Motor neuron (in vitro differentiated cells): ENCODE results near the gene ADAM12. TPM values are rescaled to one million over a fixed set of nuclear protein-coding genes. Genes with fewer than 3 reads are reported as not detected.
A peak's percentile ranks its signal among the peaks of the same experiment; 100 is the strongest.

Experiments
- ATAC-seq, 8 experiments: fragments of 200-7000 bp; cut with Tn5 transposase; replicated peaks in 6 of 8; 2 replicates each; pipeline ENCODE4 v1.8.0; 2021; ENCODE audit warnings: mild to moderate bottlenecking in 8 of 8, moderate library complexity in 8 of 8
- H3K27ac ChIP-seq, 2 donors: fragments of 250-450 bp; sonication (Bioruptor Pico); 2 replicates each; pipeline ENCODE4 v1.9.0; 2021; ENCODE audit warnings: antibody characterized with exemption in 2 of 2, mild to moderate bottlenecking in 2 of 2, moderate library complexity in 1 of 2
- H3K4me1 ChIP-seq, 2 donors: fragments of 250-450 bp; sonication (Bioruptor Pico); replicated peaks in 1 of 2; 2 replicates each; pipeline ENCODE4 v1.6.1; 2021; ENCODE audit warnings: antibody characterized with exemption in 2 of 2, mild to moderate bottlenecking in 2 of 2, moderate library complexity in 1 of 2
- H3K4me3 ChIP-seq, 5 donors: fragments of 250-450 bp; sonication (Bioruptor Pico); 2 replicates each; pipeline ENCODE4 v1.9.0; 2021; ENCODE audit warnings: antibody characterized with exemption in 5 of 5, mild to moderate bottlenecking in 5 of 5, moderate library complexity in 4 of 5
- WGBS, 10 experiments: fragments of 450-650 bp; shearing (Covaris generic); methylation state at CpG; one replicate each; pipeline ENCODE4 v1.0.0; 2022; 5-methylcytosine and 5-hydroxymethylcytosine counted together
- in situ Hi-C, 9 experiments: fragments of 400-800 bp; cut with MboI; loops; one replicate each; pipeline ENCODE4 v1.15.0; 2021; ENCODE audit warnings: low sequenced_read_pairs in 9 of 9, low pct_unique_long_range_greater_than_20kb in 2 of 9; ENCODE audit not compliant: unreplicated experiment in 9 of 9
- total RNA-seq, 8 experiments: library from RNA; unstranded; fragments of 300-600 nt; gene quantifications; 2 replicates each; pipeline versions ENCODE4 v1.2.3 to v1.2.4, GENCODE V29; 2022

Gene ADAM12
- total RNA-seq, 8 experiments from 2014 or later, result 0.63 to 62.9 (median 5.5) TPM

- Histone ChIP-seq H3K4me3 (no peak overlapping the region), H3K27ac (no peak overlapping the region), H3K4me1 (peaks cover 19 to 20% of the 10 kb centered on the region in 2 donors)
- 8 to 100% (median 98%) methylated on average over 1 to 2 of the region's 2 CpGs for WGBS, 10 experiments
- ATAC-seq, result no peak
- in situ Hi-C loops, result loop anchor here in 1 of 9 experiments (25.0 kb wide), 1 partner anchor 157 kb away; the partner anchor contains the start of gene ADAM12
These were observed 157.7 kb downstream of the ADAM12 start for GRCh38 chr10:126230587-126230986.

DNA sequence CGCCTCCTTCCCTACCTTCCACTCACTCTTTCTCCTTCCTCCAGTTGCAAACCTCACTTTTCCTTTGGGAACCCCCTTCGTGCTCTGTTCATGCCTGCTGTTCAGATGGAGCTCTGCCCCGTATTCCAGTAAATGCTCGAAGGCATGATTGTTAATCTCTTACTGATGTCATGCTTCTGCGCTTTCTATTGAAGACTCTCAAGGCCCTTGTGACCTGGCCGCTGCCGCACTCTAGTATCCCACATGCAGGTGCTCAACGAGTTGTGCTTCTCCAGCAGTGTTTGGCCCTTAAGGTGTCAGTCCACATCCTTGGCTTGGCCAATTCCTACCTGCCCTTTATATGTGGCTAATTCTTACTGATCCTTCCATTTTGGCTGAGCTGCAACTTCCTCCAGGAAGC is 158.6 kb downstream of the ADAM12 start:
- Histone ChIP-seq H3K4me3 (no peak overlapping the region), H3K4me1 (peaks cover 28 to 29% of the 10 kb centered on the region in 2 donors), H3K27ac (no peak overlapping the region)
- in situ Hi-C loops, result loop anchor here in 1 of 9 experiments (25.0 kb wide), 1 partner anchor 158 kb away; the partner anchor contains the start of gene ADAM12
- ATAC-seq, result peak in 2 of 8 experiments; percentile 50 to 63
- WGBS, 10 experiments, result 47 to 90% (median 75%) methylated on average over 2 to 5 of the region's 8 CpGs; no CpG with 5 or more reads in 2 of the 10 experiments

GRCh38 chr10:126227762-126228134 is 160.5 kb downstream of the ADAM12 start:
- Histone ChIP-seq H3K4me3 (no peak overlapping the region), H3K4me1 (peaks cover 27% of the 10 kb centered on the region in 2 donors), H3K27ac (peak overlapping the region in 1 of 2 donors; percentile 32)
- ATAC-seq, result peak in 7 of 8 experiments; percentile 77 to 97 (median 91)
- WGBS, 10 experiments, result 0 to 80% (median 57%) methylated on average over 1 of the region's 2 CpGs; no CpG with 5 or more reads in 5 of the 10 experiments
- in situ Hi-C loops, result loop anchor here in 1 of 9 experiments (25.0 kb wide), 1 partner anchor 160 kb away; the partner anchor contains the start of gene ADAM12

DNA sequence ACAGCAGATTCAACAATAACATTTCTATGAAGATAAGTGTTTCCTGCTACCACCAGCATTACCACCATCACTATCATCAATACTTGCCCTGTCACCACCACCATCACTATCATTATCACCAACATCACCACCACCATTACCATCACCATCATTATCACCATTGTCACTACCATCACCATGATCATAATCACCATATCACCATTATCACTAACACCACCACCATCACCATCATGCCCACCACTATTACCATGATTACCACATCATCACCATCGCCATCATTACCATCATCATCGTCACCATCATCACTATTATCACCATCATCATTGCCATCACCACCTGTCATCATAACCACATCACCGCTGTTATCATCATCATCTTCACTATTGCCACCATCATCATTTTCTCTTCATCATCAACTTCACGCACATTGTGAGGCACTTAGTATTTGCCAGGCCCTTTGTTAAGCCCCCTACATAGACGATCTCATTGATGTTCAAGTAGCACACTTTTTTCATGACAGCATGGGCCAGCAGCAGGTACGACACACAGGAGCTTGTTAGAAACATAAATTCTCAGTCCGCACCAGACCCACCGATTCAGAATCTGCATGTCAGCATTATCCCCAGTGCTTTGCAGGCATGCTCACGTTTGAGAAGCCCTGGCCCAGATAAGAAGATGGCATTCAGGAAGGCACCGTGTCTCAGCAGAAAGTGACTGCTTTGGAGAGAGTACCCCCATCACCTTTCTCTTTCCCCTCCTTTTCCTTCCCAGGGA is 161.1 kb downstream of the ADAM12 start:
- no peak overlapping the region for H3K4me3 ChIP-seq
- ATAC-seq, result peak in 2 of 8 experiments; percentile 36 to 45
- in situ Hi-C loops, result loop anchor here in 1 of 9 experiments (25.0 kb wide), 1 partner anchor 160 kb away; the partner anchor contains the start of gene ADAM12
- peaks cover 27 to 31% of the 10 kb centered on the region in 2 donors for H3K4me1 ChIP-seq
- WGBS, 10 experiments, result 71 to 98% (median 83%) methylated on average over 3 to 9 of the region's 10 CpGs
- peak overlapping the region in 1 of 2 donors; percentile 32 for H3K27ac ChIP-seq

DNA sequence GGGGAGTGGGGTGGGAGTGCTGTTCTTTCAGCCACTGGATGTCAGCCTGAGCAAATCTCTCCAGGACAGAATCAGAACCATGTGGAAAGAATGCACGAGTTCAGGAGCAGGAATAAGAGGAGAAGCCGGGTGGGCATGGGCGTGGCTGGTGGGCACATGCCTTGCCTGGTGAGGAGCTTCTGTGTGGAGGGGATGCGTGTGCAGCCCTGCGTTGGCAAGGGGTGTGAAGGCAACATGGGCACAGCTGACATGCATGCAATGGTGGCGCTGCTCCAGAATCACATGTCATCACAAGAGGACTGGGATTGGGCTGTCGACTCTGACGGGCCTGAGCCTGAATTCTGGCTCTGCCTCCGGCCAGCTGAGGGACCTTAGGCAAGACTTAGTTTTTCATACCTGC is 162.1 kb downstream of the ADAM12 start:
- Histone ChIP-seq H3K27ac (no peak overlapping the region), H3K4me3 (no peak overlapping the region), H3K4me1 (peaks cover 27 to 31% of the 10 kb centered on the region in 2 donors)
- in situ Hi-C loops, result loop anchor here in 1 of 9 experiments (25.0 kb wide), 1 partner anchor 161 kb away; the partner anchor contains the start of gene ADAM12
- no peak for ATAC-seq
- WGBS, 10 experiments, result 20 to 100% (median 82%) methylated on average over 1 to 3 of the region's 9 CpGs; no CpG with 5 or more reads in 2 of the 10 experiments

DNA sequence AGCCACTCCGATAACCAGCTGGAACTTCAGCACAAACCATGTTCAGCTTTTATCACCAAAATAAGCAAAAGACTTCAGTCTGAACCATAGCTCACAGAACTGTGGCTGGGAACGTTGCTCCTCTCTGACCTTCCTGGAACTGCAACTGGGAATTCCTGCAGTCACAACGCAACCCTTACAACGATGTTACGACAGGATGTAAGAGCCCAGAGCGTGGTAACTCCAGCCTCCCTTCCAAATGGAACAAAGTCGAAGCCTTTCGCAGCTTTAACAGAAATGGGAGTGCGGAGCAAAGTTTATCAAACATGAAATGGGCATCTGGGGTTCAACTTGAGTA is 162.6 kb downstream of the ADAM12 start:
- ATAC-seq, result no peak
- peaks cover 27 to 31% of the 10 kb centered on the region in 2 donors for H3K4me1 ChIP-seq
- H3K4me3 ChIP-seq, result no peak overlapping the region
- no peak overlapping the region for H3K27ac ChIP-seq
- in situ Hi-C loops, result loop anchor here in 1 of 9 experiments (25.0 kb wide), 1 partner anchor 162 kb away; the partner anchor contains the start of gene ADAM12
- WGBS, 10 experiments, result 60 to 100% (median 92%) methylated on average over 2 to 9 of the region's 9 CpGs; no CpG with 5 or more reads in 3 of the 10 experiments

DNA sequence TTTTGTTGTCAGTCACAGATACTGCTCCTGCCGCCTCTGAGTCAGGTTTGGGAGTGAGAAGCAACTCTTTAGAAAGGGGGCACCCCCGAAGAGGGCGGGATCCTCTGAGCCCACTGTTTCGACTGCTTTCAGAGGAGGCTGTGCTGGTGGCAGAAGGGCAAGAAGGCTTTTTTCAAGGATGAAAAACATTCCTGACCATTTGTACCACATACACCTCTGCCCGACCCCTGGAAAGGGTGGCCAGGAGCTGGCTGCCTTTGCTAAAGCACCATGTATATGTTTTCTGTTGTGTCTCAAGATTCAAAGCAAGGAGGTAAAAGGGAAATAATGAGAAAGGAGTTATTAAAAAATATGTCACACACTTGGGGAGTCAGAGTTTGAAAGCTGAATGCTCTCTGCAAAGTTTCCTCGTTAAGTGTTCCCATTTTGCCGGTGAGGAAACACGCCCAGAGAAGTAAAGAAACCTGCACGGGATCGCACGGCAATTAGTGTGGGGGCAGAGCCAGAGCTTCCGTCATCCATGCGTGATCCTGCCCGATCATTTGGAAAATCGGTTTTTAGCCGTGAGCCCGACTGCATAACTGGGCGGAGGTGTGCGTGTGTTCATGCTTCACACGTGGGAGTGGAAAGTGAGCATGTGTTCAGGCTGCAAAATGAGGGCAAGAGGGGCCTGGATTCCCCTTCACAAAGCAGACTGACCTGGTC is 163.2 kb downstream of the ADAM12 start:
- 70 to 100% (median 89%) methylated on average over 2 to 11 of the region's 20 CpGs; no CpG with 5 or more reads in 1 of the 10 experiments for WGBS, 10 experiments
- in situ Hi-C loops, result loop anchor here in 1 of 9 experiments (25.0 kb wide), 1 partner anchor 162 kb away; the partner anchor contains the start of gene ADAM12
- Histone ChIP-seq H3K4me3 (no peak overlapping the region), H3K4me1 (peaks cover 28 to 31% of the 10 kb centered on the region in 2 donors), H3K27ac (no peak overlapping the region)
- no peak for ATAC-seq

DNA sequence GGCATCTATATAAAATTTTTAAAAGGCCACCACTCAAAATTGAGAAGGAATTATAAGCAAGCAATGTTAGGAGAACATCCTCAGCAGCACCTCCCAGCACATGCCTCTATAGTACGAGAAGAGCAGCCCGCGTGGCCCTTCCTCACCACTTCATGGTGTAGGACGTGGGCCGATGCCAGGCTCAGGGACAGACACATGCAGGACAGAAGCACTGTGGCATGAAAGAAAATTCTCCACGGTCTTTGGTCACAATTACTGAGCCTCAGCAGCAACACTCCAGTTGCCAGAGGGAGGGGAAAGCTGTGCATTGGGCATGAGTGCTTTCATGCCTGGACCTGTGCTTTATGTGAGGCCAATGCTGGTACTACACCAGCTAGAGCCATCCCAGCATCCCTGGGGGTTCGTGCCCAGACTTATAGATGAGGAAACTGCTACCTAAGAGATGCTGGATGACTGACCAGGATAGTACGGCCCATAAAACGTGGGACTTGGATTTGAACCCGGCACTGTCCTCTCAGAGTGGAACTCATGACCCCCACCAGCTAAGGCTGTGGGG is 164.7 kb downstream of the ADAM12 start:
- in situ Hi-C loops, result no loop called here
- H3K4me3 ChIP-seq, result no peak overlapping the region
- H3K27ac ChIP-seq, result no peak overlapping the region
- H3K4me1 ChIP-seq, result peaks cover 34 to 36% of the 10 kb centered on the region in 2 donors
- ATAC-seq, result no peak
- 57 to 96% (median 86%) methylated on average over 4 to 10 of the region's 10 CpGs; no CpG with 5 or more reads in 6 of the 10 experiments for WGBS, 10 experiments

DNA sequence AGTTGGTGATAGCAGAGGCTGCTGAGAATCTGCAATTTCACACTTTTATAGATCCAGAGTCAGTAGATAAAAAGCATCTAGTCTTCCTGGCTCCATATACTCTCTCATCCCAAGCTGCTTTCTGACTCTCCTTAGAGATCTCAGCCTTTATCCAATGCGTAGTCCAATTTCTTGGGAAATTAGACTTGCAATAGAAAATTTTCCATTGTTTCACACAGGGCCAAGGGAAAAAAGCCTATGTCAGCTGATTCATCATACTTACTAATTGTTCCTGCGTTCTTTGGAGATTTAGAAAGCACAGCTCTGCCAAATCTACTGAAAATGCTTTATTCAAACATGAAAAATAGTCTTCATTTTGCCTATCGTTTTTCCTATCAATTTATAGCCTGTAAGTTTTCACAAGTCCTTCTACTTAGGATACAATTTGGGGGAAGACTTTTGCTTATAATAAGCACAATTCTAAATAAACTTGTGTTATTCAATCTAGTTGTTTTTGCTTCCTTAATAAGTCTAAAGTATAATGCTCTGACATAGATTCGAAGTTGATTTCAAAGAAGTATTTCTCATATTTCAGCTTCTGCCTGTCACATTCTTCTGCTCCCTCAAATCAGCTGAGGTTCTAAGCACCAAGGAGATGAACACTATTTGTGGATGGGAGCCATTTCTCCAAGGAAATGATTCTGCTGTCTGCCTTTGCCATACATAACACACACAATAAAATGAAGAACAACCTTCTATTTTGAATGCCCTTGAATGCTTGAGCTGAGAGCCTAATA is 165.4 kb downstream of the ADAM12 start:
- in situ Hi-C loops, result no loop called here
- Histone ChIP-seq H3K4me3 (no peak overlapping the region), H3K27ac (no peak overlapping the region), H3K4me1 (peaks cover 35% of the 10 kb centered on the region in 2 donors)
- 8 to 100% (median 55%) methylated on average over 1 to 4 of the region's 4 CpGs for WGBS, 10 experiments
- ATAC-seq, result no peak

DNA sequence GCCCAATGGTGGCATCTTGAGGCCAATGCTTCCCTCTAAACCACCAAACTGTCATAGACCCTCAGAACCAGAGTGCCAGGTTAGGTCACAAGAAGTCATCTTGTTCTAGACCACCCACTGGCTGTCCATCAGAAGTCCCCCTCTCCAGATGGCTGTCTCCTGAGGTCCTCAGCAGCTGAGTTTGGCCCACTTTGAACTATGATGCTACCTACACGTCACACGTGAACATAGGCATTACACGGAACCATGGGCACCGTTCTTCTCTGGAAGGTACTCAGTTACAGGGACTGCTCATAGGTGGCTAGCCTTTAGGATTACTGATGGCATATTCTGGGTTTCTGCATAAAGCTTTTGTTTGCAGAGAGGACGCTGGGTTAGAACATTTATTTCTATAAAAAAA is 166.4 kb downstream of the ADAM12 start:
- 40 to 100% (median 100%) methylated on average over 1 to 5 of the region's 5 CpGs; no CpG with 5 or more reads in 3 of the 10 experiments for WGBS, 10 experiments
- Histone ChIP-seq H3K4me3 (no peak overlapping the region), H3K4me1 (peaks cover 28 to 29% of the 10 kb centered on the region in 2 donors), H3K27ac (no peak overlapping the region)
- no peak for ATAC-seq
- in situ Hi-C loops, result no loop called here

DNA sequence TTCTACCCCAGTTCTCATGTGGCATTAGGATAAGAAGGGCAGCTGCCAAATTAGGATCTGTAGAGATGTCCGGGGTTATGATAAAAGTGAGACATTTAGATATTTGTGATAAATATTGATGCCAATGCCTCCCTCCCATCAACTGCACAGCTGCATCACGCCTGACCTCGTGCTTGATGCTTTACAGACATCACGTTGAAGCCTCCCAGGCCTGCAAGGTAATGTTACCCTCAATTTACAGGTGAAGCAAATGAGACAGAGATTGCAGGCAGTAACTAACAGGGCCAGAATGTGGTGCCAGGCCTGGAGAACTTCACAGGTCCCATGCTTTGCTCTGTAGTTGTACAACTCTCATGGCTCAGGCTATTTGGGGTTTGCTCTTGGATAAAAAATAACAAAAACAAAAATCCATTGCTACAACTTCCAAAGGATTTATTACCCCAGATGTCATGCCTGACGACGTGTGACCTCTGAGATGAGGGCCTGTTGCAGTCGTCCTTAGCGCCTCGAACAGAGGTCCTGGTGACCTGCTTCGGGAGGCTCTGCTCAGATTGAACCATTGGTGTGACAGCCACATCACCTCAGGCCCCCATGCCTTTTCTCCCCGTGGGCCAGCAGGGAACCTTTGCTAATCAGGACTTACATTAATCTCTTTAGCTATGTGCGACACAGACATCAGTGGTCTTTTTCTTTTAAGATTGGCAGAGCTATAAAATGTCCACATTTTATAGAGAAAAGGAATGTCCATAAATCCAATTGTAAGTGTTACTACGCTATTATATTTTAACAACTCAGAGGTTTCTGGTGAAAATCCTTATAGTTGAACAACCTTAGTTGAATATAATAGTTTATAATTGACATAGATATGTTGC is 169.3 kb downstream of the ADAM12 start:
- peak in 3 of 8 experiments; percentile 24 to 35 (median 34) for ATAC-seq
- Histone ChIP-seq H3K4me3 (no peak overlapping the region), H3K4me1 (peaks cover 38 to 45% of the 10 kb centered on the region in 2 donors), H3K27ac (peak overlapping the region in 1 of 2 donors; percentile 20)
- WGBS, 10 experiments, result 8 to 80% (median 66%) methylated on average over 2 to 10 of the region's 13 CpGs; no CpG with 5 or more reads in 1 of the 10 experiments
- in situ Hi-C loops, result no loop called here
